Karpas-422 (cell line): ENCODE results near the gene CLCA1. TPM values are rescaled to one million over a fixed set of nuclear protein-coding genes. Genes with fewer than 3 reads are reported as not detected.

Experiments
- DNase-seq: peaks from one replicate; pipeline ENCODE4 v3.0.0-alpha.2; 2015
- H2AFZ ChIP-seq: fragments of 200-600 bp; sonication (generic); 2 replicates; pipeline ENCODE4 v1.6.1; 2014; ENCODE audit warnings: antibody characterized with exemption, low read length, mixed read lengths
- H3K27ac ChIP-seq: fragments of 200-600 bp; sonication (generic); 2 replicates; pipeline ENCODE4 v1.5.1; 2014; ENCODE audit warnings: mild to moderate bottlenecking, low read length, moderate library complexity
- H3K27me3 ChIP-seq: fragments of 200-600 bp; sonication (generic); 2 replicates; pipeline ENCODE4 v1.6.1; 2014; ENCODE audit warnings: low read length, mixed read lengths
- H3K36me3 ChIP-seq: fragments of 200-600 bp; sonication (generic); 2 replicates; pipeline ENCODE4 v1.6.1; 2014; ENCODE audit warnings: low read length, mixed read lengths; ENCODE audit not compliant: insufficient read depth
- H3K4me1 ChIP-seq: fragments of 200-600 bp; sonication (generic); 2 replicates; pipeline ENCODE4 v1.6.1; 2014; ENCODE audit warnings: mild to moderate bottlenecking, low read length, mixed read lengths
- H3K4me2 ChIP-seq: fragments of 200-600 bp; sonication (generic); 2 replicates; pipeline ENCODE4 v1.6.1; 2014; ENCODE audit warnings: low read length, low read depth, mild to moderate bottlenecking; ENCODE audit not compliant: poor library complexity, severe bottlenecking
- H3K4me3 ChIP-seq: fragments of 200-600 bp; sonication (generic); 2 replicates; pipeline ENCODE4 v1.5.1; 2014; ENCODE audit warnings: mild to moderate bottlenecking, antibody characterized with exemption, low read length, mixed read lengths
- H3K79me2 ChIP-seq: fragments of 200-600 bp; sonication (generic); 2 replicates; pipeline ENCODE4 v1.6.1; 2014; ENCODE audit warnings: mild to moderate bottlenecking, low read length, mixed read lengths
- H3K9ac ChIP-seq: fragments of 200-600 bp; sonication (generic); 2 replicates; pipeline ENCODE4 v1.6.0; 2014; ENCODE audit warnings: low read length
- H3K9me2 ChIP-seq: fragments of 200-600 bp; sonication (generic), shearing (Covaris generic); replicated peaks from 2 replicates; pipeline ENCODE4 v1.6.0; 2014; ENCODE audit warnings: mild to moderate bottlenecking, low read length, moderate library complexity; ENCODE audit not compliant: insufficient read depth
- H3K9me3 ChIP-seq: fragments of 300-700, 200-600 bp; sonication (generic); 2 replicates; pipeline ENCODE4 v1.6.1; 2014; ENCODE audit warnings: low read length, mixed read lengths
- H4K20me1 ChIP-seq: fragments of 200-600 bp; sonication (generic); 2 replicates; pipeline ENCODE4 v1.6.1; 2014; ENCODE audit warnings: mild to moderate bottlenecking, antibody characterized with exemption, low read length, low read depth; ENCODE audit not compliant: insufficient read depth
- total RNA-seq: library from RNA; depleted of rRNA; stranded (reverse); fragments of >200 nt; shearing (Covaris generic); gene quantifications from 2 replicates; pipeline ENCODE4 v1.2.3, GENCODE V29; 2014; ENCODE audit warnings: low replicate concordance; rRNA removed

Gene CLCA1
- total RNA-seq, 1 experiment from 2014 or later, result not detected

- Histone ChIP-seq H2AFZ (no peak overlapping the region), H3K36me3 (no peaks in the 10 kb centered on the region)
- DNase-seq, result no peak
Observed at GRCh38 chr1:86537928-86538695, 69.4 kb downstream of the CLCA1 start.

GRCh38 chr1:86538775-86539174 lies 70.0 kb downstream of the CLCA1 start:
- H3K27me3 ChIP-seq, result no peaks in the 10 kb centered on the region
- no peak overlapping the region for H3K4me2 ChIP-seq
- no peaks in the 10 kb centered on the region for H3K4me1 ChIP-seq
- H3K79me2 ChIP-seq, result no peaks in the 10 kb centered on the region
- H3K36me3 ChIP-seq, result no peaks in the 10 kb centered on the region
- no peak overlapping the region for H3K9ac ChIP-seq
- no peak for DNase-seq
- no peaks in the 10 kb centered on the region for H3K9me2 ChIP-seq
- H2AFZ ChIP-seq, result no peak overlapping the region
- H3K9me3 ChIP-seq, result no peaks in the 10 kb centered on the region
- H3K27ac ChIP-seq, result no peak overlapping the region
- no peak overlapping the region for H3K4me3 ChIP-seq
- H4K20me1 ChIP-seq, result no peaks in the 10 kb centered on the region

More at GRCh38 chr1:86537928-86538695, 69.4 kb downstream of the CLCA1 start:
- Histone ChIP-seq H3K9me3 (no peaks in the 10 kb centered on the region), H3K27me3 (no peaks in the 10 kb centered on the region), H3K4me1 (no peaks in the 10 kb centered on the region), H3K4me2 (no peak overlapping the region), H3K79me2 (no peaks in the 10 kb centered on the region), H4K20me1 (no peaks in the 10 kb centered on the region), H3K4me3 (no peak overlapping the region), H3K9ac (no peak overlapping the region), H3K9me2 (no peaks in the 10 kb centered on the region), H3K27ac (no peak overlapping the region)

- no peaks in the 10 kb centered on the region for H3K27me3 ChIP-seq
- H4K20me1 ChIP-seq, result no peaks in the 10 kb centered on the region
- no peaks in the 10 kb centered on the region for H3K9me3 ChIP-seq
- H2AFZ ChIP-seq, result no peak overlapping the region
- H3K4me3 ChIP-seq, result no peak overlapping the region
- H3K9ac ChIP-seq, result no peak overlapping the region
- H3K4me1 ChIP-seq, result no peaks in the 10 kb centered on the region
- no peak for DNase-seq
- no peak overlapping the region for H3K27ac ChIP-seq
- no peaks in the 10 kb centered on the region for H3K36me3 ChIP-seq
- no peaks in the 10 kb centered on the region for H3K79me2 ChIP-seq
- no peaks in the 10 kb centered on the region for H3K9me2 ChIP-seq
- no peak overlapping the region for H3K4me2 ChIP-seq
Observed at GRCh38 chr1:86541859-86542258, 73.1 kb downstream of the CLCA1 start.

GRCh38 chr1:86542631-86543030 lies 73.9 kb downstream of the CLCA1 start:
- no peaks in the 10 kb centered on the region for H4K20me1 ChIP-seq
- no peak for DNase-seq
- H3K9me3 ChIP-seq, result no peaks in the 10 kb centered on the region
- no peaks in the 10 kb centered on the region for H3K79me2 ChIP-seq
- no peaks in the 10 kb centered on the region for H3K27me3 ChIP-seq
- H3K27ac ChIP-seq, result no peak overlapping the region
- no peak overlapping the region for H3K4me3 ChIP-seq
- no peak overlapping the region for H2AFZ ChIP-seq
- no peak overlapping the region for H3K4me2 ChIP-seq
- no peaks in the 10 kb centered on the region for H3K36me3 ChIP-seq
- H3K9me2 ChIP-seq, result no peaks in the 10 kb centered on the region
- no peaks in the 10 kb centered on the region for H3K4me1 ChIP-seq
- H3K9ac ChIP-seq, result no peak overlapping the region

DNA sequence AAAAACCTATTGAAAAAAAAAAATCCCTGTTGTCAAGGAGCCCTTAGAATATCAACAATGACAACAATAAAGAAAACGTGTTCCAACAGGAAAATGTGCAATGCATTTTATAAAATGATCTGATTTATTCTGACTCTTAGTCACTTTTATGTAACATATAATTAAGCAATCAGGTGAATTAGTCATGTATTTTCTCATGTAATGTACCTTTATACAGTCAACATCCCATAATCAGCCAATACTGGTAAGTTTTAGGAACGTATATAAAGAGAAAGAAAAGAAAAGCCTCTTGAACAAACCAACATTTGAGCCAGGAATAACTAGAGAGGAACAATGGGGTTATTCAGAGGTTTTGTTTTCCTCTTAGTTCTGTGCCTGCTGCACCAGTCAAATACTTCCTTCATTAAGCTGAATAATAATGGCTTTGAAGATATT lies 78.1 kb downstream of the CLCA1 start, which contains the start of gene CLCA4:
Gene CLCA4, plus strand, starts transcription at position 292 of the 435 bp plus-strand sequence. Its CDS starts 42 bp downstream, at position 334.
- Histone ChIP-seq H3K9me3 (no peaks in the 10 kb centered on the region), H3K9ac (no peak within 1 kb of the TSS), H3K36me3 (no peaks in the 10 kb centered on the region), H3K4me1 (no peaks in the 10 kb centered on the region), H3K79me2 (no peaks in the 10 kb centered on the region), H3K27ac (no peak within 1 kb of the TSS), H4K20me1 (no peaks in the 10 kb centered on the region), H3K27me3 (no peaks in the 10 kb centered on the region), H2AFZ (no peak within 1 kb of the TSS), H3K4me2 (no peak within 1 kb of the TSS), H3K9me2 (no peaks in the 10 kb centered on the region), H3K4me3 (no peak within 1 kb of the TSS)
- DNase-seq, result no peak

DNA sequence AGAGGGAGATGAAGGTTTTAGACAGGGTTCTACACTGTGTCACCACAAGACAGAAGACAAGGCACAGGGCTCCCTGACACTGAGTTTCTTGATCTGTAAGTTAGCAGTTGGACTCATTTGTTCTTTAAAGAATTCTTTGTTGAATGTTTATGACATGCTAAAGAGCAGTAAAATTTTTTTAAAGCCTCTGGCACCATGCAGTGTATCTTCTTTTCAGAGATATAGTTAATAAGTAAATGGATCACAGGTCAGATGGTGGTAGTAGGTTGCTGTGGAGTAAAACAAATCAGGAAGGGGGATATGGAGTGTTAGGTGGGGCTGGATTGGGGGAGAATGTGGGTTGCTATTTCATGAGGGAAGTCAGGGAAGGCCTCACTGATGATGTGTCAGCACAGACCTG lies 80.1 kb downstream of the CLCA1 start:
- Histone ChIP-seq H3K79me2 (no peaks in the 10 kb centered on the region), H3K27ac (no peak overlapping the region), H3K4me2 (no peak overlapping the region), H3K9me2 (no peaks in the 10 kb centered on the region), H4K20me1 (no peaks in the 10 kb centered on the region), H2AFZ (no peak overlapping the region), H3K4me1 (no peaks in the 10 kb centered on the region), H3K36me3 (no peaks in the 10 kb centered on the region), H3K27me3 (no peaks in the 10 kb centered on the region), H3K9me3 (no peaks in the 10 kb centered on the region), H3K9ac (no peak overlapping the region), H3K4me3 (no peak overlapping the region)
- DNase-seq, result no peak

Other genes starting within 250 kb of the CLCA1 start
- gene ODF2L, start 72.6 kb upstream of the CLCA1 start, total RNA-seq, result 6.2 and 11.1 TPM in 2 replicates
- not detected in 2 replicates for gene CLCA2, start 44.8 kb upstream of the CLCA1 start, total RNA-seq
- not detected in 2 replicates for gene CLCA4, start 78.2 kb downstream of the CLCA1 start, total RNA-seq
- gene SH3GLB1, start 235.6 kb downstream of the CLCA1 start, total RNA-seq, result 33.4 and 56.6 TPM in 2 replicates